Gastrocnemius medialis (tissue), 4 donors: ENCODE data around the gene WDR33.

Experiments
- POLR2A ChIP-seq, 2 donors: fragments of 450-650 bp; IDR thresholded peaks; one replicate each; pipeline ENCODE4 v1.6.1; 2017; ENCODE audit warnings: antibody characterized with exemption in 2 of 2, mild to moderate bottlenecking in 2 of 2, moderate library complexity in 2 of 2
- TF ChIP-seq, protein P1 (sequence below), 5 experiments: fragments of 450-650 bp in 3 of 5; fragments of 200-600 bp in 2 of 5; sonication (generic) in 2 of 5; IDR thresholded peaks in 4 of 5; conservative IDR thresholded peaks in 1 of 5; 1 replicate in 4 of 5; 2 replicates in 1 of 5; pipeline ENCODE4 v1.5.1; 2016 to 2019; ENCODE audit warnings: antibody characterized with exemption in 5 of 5, mild to moderate bottlenecking in 3 of 5, moderate library complexity in 3 of 5

DNA sequence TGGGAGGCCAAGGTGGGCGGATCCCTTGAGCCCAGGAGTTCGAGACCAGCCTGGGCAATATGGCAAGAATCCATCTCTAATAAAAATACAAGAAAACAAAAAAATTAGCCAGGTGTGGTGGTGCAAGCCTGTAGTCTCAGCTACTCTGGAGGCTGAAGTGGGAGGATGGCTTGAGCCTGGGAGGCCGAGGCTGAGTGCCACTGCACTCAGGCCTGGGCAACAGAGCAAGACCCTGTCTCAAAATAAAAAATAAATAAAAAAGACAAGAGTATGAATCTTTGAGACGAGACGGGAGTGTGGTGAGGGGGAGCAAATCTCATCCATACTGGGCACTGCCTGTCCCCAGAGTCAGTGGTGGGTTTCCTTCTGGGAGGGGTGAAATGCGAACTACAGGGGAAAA, 152.8 kb downstream of the WDR33 start:
- TF ChIP-seq, protein P1, sequence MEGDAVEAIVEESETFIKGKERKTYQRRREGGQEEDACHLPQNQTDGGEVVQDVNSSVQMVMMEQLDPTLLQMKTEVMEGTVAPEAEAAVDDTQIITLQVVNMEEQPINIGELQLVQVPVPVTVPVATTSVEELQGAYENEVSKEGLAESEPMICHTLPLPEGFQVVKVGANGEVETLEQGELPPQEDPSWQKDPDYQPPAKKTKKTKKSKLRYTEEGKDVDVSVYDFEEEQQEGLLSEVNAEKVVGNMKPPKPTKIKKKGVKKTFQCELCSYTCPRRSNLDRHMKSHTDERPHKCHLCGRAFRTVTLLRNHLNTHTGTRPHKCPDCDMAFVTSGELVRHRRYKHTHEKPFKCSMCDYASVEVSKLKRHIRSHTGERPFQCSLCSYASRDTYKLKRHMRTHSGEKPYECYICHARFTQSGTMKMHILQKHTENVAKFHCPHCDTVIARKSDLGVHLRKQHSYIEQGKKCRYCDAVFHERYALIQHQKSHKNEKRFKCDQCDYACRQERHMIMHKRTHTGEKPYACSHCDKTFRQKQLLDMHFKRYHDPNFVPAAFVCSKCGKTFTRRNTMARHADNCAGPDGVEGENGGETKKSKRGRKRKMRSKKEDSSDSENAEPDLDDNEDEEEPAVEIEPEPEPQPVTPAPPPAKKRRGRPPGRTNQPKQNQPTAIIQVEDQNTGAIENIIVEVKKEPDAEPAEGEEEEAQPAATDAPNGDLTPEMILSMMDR (IDR thresholded peaks at IDR 0.05 in 4 of 5, conservative IDR thresholded peaks at IDR 0.05 in 1 of 5), result no peak
- TF ChIP-seq POLR2A (IDR thresholded peaks at IDR 0.05), result no peak
